HG02981 (cell line): Measurements from ENCODE around the gene RADIL.

ENCODE experiments used
- ATAC-seq: cut with Tn5 transposase; IDR thresholded peaks from one replicate; pipeline ENCODE4 v1.9.1; 2021; ENCODE audit warnings: mild to moderate bottlenecking, moderate library complexity; ENCODE audit not compliant: unreplicated experiment

Gene RADIL

GRCh38 chr7:4779118-4779517, 104.4 kb downstream of the RADIL start:
- ATAC-seq, result no peak

DNA sequence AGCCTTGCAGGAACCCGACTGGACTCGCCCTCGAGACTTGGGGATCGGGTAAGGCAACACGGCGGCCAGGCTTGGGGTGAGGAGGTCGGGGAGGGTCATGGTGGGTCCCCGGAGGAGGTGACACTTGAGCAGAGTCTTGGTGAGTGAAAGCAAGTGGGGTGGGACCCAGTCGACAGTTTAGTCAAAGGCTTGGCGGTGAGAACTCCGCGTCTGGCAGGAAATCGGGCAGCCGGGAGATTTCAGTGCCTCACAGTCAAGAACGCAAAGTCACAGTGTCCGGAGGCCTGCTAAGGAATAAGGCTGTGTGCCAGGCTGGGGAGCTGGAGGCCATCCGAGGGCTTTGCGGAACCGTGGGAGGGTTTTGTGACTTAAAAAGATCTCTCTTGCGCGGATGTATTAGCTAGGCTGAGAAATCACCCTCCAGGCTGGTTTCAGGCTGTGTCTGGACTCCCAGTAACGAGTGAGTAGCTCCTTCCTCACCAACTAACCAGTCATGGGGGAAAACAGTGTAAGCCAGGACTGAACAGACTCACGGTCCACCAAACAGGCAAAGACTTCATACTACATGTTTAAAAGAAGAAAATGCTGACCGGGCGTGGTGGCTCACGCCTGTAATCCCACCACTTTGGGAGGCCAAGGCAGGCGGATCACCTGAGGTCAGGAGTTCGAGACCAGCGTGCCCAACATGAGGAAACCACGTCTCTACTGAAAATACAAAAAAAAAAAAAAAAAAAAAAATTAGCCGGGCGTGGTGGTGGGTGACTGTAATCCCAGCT, 107.5 kb downstream of the RADIL start:
- ATAC-seq, result peak; percentile 13

DNA sequence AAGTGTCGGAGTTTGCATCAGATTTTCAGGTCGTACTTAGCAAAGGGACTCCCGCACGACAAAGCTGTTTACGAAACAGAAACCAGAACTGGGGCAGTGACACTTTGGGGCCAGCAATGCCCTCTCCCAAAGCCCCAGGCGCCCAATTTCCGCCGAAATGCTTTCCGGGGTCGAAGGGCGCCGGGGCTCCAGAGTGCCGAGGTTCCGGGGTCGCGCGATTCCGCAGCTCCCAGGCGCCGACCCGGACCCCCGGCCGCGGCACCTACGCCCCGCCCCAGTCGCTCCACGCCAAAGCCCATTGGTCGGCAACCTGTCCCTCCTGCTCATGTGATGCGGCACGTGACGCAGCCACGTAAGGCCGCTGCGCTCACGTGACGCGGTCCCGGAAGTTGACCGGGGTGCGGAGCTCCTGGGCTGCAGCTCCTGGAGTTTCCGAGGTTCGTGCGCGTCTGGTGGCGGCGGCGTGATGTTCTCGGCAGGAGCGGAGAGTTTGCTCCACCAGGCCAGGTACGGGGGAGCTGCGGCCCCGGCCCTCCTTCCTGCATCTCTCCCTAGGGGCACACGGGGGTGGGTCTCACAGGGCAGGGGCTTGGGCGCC, 108.2 kb downstream of the RADIL start, which contains the start of gene AP5Z1:
TSS of gene AP5Z1 (plus strand) at position 374 of the 598 bp plus-strand sequence. CDS start at position 467, 93 bp downstream.
- ATAC-seq, result peak; percentile 89

DNA sequence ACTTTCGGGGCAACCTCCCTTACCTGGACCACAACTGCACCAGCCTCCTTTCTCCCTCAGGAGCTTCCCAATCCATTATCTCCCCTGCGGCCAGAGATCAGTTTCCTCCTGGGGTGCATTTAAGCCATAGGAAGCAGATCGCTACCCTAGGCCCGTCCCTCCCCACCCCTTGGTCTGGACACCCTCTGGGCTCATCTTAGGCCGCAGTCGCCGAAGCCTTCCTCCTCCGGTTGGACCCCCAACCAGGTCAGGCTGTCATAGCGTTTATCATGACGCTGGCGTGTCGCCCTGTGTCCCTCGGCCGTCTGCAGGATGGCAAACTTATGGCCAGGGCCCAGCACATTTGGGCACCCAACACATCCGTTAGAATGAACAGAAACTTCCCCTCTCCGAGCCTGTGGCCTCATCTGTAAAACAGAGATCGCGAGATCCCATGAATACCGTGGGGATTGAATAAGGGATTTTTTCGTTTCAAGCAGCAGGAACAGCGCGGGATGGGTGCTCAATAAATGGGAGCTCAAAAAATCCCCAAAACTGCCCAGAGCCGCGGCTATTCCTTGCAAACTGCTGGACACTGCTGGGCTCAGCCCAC, 108.8 kb downstream of the RADIL start:
- peak; percentile 18 for ATAC-seq

GRCh38 chr7:4774007-4774406, 109.5 kb downstream of the RADIL start:
- ATAC-seq, result no peak

DNA sequence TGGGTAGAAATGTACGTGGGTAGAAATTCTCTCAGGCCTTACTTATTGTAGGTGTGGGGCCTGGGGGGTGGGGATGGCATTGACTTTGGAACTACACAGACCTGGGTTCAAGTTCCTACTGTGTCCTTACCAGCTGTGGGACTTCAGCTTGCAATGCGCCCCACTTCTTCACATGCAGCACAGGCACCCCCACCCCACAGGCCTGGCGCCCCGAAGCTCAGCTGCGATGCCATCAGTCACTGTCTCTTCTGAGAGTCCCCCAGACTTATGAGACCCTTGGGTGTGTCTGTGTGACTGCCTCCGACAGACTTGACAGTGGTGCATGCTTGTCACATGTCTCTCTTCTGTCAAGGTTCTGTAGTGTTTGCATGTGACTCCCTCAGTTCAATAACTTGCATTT, 111.2 kb downstream of the RADIL start:
- no peak for ATAC-seq

DNA sequence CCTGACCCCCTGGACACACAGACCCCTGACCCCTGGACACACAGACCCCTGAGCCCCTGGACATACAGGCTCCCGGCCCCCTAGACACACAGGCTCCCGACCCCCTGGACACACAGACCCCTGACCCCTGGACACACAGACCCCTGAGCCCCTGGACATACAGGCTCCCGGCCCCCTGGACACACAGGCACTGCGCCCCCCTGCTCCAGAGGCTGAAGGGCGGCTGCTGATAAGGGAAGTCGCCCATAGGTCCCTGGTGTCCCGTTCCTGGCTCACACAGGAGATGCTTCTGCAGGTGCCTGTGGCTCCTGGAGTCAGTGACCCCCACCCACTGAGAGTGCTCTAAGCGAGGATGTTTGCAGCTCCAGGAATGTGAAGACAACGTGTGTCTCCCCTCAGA, 111.8 kb downstream of the RADIL start:
- no peak for ATAC-seq

DNA sequence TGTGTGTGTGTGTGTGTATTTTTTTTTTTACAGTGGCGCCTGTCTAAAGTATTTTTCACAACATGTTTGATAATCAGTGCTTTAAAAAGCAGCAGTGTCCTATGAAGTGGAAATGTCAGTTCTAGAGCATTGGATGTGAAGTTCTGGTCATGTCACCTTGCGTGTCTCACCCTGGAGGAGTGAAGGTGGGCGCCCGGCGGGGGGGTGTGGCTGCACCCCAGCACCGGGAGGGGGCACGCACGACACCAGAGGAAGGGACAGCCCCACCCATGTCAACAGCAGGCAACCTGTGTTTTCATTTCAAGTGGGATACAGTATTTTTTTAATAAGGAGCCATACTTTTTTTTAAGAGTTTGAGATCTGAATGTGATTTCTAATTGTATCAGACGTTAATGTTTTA, 112.6 kb downstream of the RADIL start:
- ATAC-seq, result no peak

- no peak for ATAC-seq
These were observed 113.8 kb downstream of the RADIL start for GRCh38 chr7:4769761-4770160.

- ATAC-seq, result no peak
These were observed 114.6 kb downstream of the RADIL start for GRCh38 chr7:4768597-4769569.

GRCh38 chr7:4766666-4767519, 116.6 kb downstream of the RADIL start:
- no peak for ATAC-seq

GRCh38 chr7:4765776-4766490, 117.6 kb downstream of the RADIL start:
- ATAC-seq, result no peak

DNA sequence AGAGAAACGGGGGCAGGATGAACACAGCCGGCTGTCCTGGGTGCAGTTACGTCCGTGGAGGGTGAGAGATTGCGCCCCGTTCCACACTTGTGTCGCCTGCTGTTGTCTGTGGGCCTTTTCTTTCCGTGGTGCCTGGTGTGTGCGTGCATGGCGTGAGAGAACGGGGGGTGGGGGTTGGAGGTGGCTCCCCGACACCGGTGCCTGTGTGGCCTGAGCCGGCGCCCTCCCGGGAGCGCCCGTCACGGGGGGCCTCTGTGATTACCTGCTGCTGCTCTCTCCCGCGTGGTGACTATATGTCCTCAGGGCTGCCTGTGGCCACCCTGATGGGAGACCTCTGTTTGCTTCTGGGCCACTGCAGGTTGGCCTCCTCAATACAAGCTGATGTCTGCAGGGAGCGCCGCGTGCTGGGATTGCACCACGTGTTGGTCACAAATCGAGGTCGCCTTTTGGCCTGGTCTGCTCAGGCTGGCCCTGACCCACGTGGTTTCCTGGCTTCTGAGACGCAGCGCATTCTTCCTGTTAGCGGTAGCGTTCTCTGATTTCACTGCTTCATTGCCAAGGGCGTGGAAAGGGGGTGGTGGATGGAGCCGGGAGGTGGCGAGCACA, 119.0 kb downstream of the RADIL start:
- ATAC-seq, result no peak

DNA sequence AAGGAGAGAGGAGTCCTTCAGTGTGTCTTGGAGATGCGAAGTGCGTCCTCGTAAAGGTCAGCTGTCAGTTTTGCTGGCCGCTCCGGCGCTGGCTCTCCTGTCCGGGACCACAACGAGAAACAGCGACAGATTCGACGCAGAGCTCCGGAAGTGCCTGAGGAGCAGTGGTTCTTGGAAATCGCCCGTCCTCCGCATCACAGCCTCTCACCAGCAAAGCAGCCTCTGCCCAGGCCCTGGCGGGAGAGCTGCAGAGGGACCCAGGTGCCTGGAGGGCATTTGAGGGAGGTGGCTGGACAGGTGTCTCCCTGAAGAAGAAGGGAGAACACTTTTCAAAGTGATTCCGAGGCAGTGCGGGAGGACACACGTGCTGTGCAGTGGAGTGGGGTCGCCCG, 119.7 kb downstream of the RADIL start:
- ATAC-seq, result no peak

- ATAC-seq, result no peak
These were observed 120.3 kb downstream of the RADIL start for GRCh38 chr7:4763091-4763793.

GRCh38 chr7:4762121-4763055, 121.1 kb downstream of the RADIL start:
- no peak for ATAC-seq

- ATAC-seq, result no peak
These were observed 122.6 kb downstream of the RADIL start for GRCh38 chr7:4760952-4761351.
